DOHH2 (cell line): ENCODE results near the gene CTDSP1.

Source experiments
- CTCF ChIP-seq: fragments of 200-600 bp; sonication (generic); IDR thresholded peaks from one replicate; pipeline ENCODE4 v1.5.1; 2014; ENCODE audit warnings: antibody characterized with exemption, mild to moderate bottlenecking, low read depth, low read length; ENCODE audit not compliant: poor library complexity, severe bottlenecking
- EZH2phosphoT487 ChIP-seq: fragments of 200-600 bp; sonication (generic); IDR thresholded peaks from 2 replicates; pipeline ENCODE4 v1.6.1; 2017; ENCODE audit warnings: borderline replicate concordance, mild to moderate bottlenecking, antibody characterized with exemption, low read length, moderate library complexity, mixed read lengths

- no peak for TF ChIP-seq CTCF
- TF ChIP-seq EZH2phosphoT487 = no peak
These were observed 49.3 kb downstream of the CTDSP1 start for GRCh38 chr2:218448934-218449333.
